ENCODE data around the gene ARRDC5.
"Not testable (repeated sequence)": the region's sequence is repeated elsewhere in the genome, so short reads cannot be mapped to it uniquely, and the experiment has no call there.

- not testable (repeated sequence) for TF ChIP-seq CTCF (conservative IDR thresholded peaks at IDR 0.05 in 1 of 2, IDR thresholded peaks at IDR 0.05 in 1 of 2; ENCODE audit: low read depth in 1 of 2, low read length in 2 of 2); EZH2 (IDR thresholded peaks at IDR 0.05; ENCODE audit: low read length, missing control alignments)
Observed at GRCh38 chr19:4887803-4888202, 14.9 kb downstream of the ARRDC5 start.
